Cardiac muscle cell (in vitro differentiated cells and primary cell): ENCODE results near the gene APLN. TPM values are rescaled to one million over a fixed set of nuclear protein-coding genes. Genes with fewer than 3 reads are reported as not detected.

Source experiments
- DNase-seq, 2 donors: peaks; one replicate each; pipeline versions ENCODE4 v3.0.0 to v3.0.0-alpha.2; 2010 to 2017; ENCODE audit warnings: low read depth in 1 of 2, low spot score in 1 of 2
- H3K27ac ChIP-seq: fragments of 200-600 bp; sonication (generic); 2 replicates; pipeline ENCODE4 v1.5.1; 2016
- H3K27me3 ChIP-seq: fragments of 200-600 bp; sonication (generic); 2 replicates; pipeline ENCODE4 v1.6.0; 2016; ENCODE audit warnings: control low read depth
- H3K36me3 ChIP-seq: fragments of 200-600 bp; sonication (generic); 2 replicates; pipeline ENCODE4 v1.5.1; 2016; ENCODE audit warnings: control low read depth
- H3K4me1 ChIP-seq: fragments of 200-600 bp; sonication (generic); 2 replicates; pipeline ENCODE4 v1.8.1; 2017; ENCODE audit warnings: low read depth, mild to moderate bottlenecking, mixed run types
- H3K4me3 ChIP-seq: fragments of 200-600 bp; sonication (generic); 2 replicates; pipeline ENCODE4 v1.5.1; 2016; ENCODE audit warnings: mild to moderate bottlenecking
- H3K9me3 ChIP-seq: fragments of 200-600 bp; sonication (generic); 2 replicates; pipeline ENCODE4 v1.5.1; 2017; ENCODE audit warnings: low read depth, mild to moderate bottlenecking, control low read depth
- polyA plus RNA-seq: library from polyadenylated mRNA; unstranded; fragments of >200 nt; fragmentation: Nextera tagmentation; extraction: Ambion mirVana; gene quantifications from 2 replicates; pipeline ENCODE4 v1.2.1, GENCODE V29; 2016
- total RNA-seq: library from RNA; depleted of rRNA; stranded (reverse); fragments of >200 nt; gene quantifications from 2 replicates; pipeline ENCODE4 v1.2.3, GENCODE V29; 2016
- TF ChIP-seq, protein P1 (sequence below): IDR thresholded peaks from 2 replicates; pipeline ENCODE4 v1.5.1; 2012; ENCODE audit warnings: low read depth, mild to moderate bottlenecking, low read length

APLN gene
- total and polyA plus RNA-seq, 2 experiments from 2014 or later, result 0.45 to 1.1 TPM

DNA sequence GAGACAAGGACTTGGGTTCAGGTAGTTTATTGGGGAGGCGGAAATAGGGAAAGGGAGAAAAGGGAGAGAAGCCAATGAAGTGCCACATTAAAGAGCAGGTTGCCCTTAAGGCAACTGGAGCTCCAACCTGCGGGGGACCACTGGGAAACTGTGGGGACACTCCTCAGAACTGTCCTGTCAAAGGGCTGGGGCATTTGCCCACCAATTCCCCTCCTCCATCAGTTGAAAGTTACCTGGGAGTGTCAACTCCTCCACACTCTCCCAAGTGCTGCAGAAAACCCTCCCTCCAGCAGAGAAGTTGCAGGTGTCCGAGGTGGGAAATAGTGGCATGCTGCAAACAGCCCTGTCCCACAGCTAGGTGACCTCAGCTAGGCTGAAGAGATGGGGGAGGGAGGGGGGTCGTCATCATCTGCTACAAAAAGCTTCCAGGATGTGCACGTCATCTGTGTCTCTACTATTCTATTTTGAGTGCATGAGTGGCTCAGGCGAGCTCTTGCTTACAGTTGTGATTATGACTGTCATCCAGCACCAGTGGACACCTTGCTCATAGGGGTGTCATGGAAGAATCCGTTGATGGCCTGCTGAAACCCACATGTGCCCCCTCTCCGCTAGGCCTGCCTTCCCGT, 42.6 kb upstream of the APLN start:
- H3K4me1 ChIP-seq, result no peaks in the 10 kb centered on the region
- no peak overlapping the region for H3K4me3 ChIP-seq
- TF ChIP-seq, protein P1, sequence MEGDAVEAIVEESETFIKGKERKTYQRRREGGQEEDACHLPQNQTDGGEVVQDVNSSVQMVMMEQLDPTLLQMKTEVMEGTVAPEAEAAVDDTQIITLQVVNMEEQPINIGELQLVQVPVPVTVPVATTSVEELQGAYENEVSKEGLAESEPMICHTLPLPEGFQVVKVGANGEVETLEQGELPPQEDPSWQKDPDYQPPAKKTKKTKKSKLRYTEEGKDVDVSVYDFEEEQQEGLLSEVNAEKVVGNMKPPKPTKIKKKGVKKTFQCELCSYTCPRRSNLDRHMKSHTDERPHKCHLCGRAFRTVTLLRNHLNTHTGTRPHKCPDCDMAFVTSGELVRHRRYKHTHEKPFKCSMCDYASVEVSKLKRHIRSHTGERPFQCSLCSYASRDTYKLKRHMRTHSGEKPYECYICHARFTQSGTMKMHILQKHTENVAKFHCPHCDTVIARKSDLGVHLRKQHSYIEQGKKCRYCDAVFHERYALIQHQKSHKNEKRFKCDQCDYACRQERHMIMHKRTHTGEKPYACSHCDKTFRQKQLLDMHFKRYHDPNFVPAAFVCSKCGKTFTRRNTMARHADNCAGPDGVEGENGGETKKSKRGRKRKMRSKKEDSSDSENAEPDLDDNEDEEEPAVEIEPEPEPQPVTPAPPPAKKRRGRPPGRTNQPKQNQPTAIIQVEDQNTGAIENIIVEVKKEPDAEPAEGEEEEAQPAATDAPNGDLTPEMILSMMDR, result no peak
- no peak overlapping the region for H3K27ac ChIP-seq
- H3K9me3 ChIP-seq, result no peaks in the 10 kb centered on the region
- no peaks in the 10 kb centered on the region for H3K36me3 ChIP-seq
- H3K27me3 ChIP-seq, result no peaks in the 10 kb centered on the region
- no peak for DNase-seq

DNA sequence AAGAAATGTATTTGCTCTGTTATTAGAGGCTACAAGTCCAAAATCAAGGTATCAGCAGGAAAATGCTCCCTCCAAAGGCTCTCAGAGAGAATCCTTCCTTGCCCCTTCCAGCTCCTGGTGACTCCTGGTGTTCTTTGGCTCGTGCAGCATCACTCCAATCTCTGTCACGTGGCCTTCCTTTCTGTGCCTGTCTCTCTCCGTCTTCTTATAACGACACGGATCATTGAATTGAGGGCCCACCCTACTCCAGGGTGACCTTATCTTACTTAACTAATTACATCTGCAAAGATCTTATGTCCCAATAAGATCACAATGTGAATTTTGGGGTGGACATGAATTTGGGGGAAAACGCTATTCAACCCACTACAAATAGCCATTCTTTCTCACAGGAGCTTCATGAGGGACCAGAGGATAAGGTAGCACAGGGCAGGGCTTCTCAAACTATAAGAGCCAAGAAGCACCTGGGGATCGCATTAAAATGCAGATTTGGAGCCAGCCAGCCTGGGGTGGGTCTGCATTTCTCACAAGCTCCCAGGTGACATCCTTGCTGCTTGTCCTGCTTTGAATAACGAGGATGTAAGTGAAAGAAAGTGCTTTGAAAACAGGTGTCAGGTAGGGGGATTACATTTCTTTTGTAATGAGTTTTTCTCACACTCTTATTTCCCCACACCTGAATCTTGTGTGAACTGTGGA, 41.9 kb upstream of the APLN start:
- Histone ChIP-seq H3K9me3 (no peaks in the 10 kb centered on the region), H3K4me3 (no peak overlapping the region), H3K27me3 (no peaks in the 10 kb centered on the region), H3K36me3 (no peaks in the 10 kb centered on the region), H3K27ac (no peak overlapping the region), H3K4me1 (no peaks in the 10 kb centered on the region)
- TF ChIP-seq, protein P1, result no peak
- no peak for DNase-seq

DNA sequence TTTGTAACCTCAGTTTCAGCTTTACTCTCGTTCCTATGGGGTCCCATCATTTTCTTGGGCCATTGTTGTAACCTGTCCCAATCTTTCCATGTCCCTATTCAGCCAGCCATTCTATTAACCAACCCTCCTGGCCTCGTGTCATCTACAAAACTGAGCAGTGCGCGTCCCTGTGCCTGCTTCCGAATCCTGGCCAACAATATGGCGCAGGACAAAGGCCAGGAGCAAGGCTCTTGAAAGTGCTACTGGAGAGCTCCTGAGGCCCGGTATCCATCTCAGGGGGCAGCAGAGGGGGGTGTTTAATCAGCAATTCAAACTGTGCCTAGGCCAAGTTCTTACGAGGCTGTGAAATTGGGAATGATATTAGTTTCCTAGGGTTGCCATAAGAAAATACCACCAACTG, 41.2 kb upstream of the APLN start:
- TF ChIP-seq, protein P1, result no peak
- Histone ChIP-seq H3K36me3 (no peaks in the 10 kb centered on the region), H3K27me3 (no peaks in the 10 kb centered on the region), H3K9me3 (no peaks in the 10 kb centered on the region), H3K27ac (no peak overlapping the region), H3K4me3 (no peak overlapping the region), H3K4me1 (no peaks in the 10 kb centered on the region)
- DNase-seq, result no peak

DNA sequence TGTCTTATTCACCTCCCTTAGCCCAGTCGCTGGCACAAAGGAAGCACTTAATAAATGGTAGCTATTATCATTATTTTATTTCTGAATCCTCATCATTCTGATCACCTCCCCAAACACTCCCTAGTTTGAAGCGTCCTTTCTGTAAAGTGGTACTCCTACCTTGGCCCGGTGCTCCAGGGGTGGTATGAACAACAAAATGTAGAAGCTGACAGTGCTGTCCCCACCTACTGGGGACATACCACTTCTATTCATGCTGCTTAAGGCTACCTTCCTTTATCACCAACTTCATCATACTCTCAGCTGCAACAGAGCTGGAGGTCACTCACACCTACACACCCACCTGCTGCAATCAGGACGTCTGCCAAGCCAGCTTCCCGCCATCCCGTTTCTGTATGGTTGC, 40.8 kb upstream of the APLN start:
- no peak overlapping the region for H3K4me3 ChIP-seq
- no peak overlapping the region for H3K27ac ChIP-seq
- DNase-seq, result no peak
- TF ChIP-seq, protein P1, result no peak
- no peaks in the 10 kb centered on the region for H3K4me1 ChIP-seq
- H3K36me3 ChIP-seq, result no peaks in the 10 kb centered on the region
- no peaks in the 10 kb centered on the region for H3K9me3 ChIP-seq
- no peaks in the 10 kb centered on the region for H3K27me3 ChIP-seq

DNA sequence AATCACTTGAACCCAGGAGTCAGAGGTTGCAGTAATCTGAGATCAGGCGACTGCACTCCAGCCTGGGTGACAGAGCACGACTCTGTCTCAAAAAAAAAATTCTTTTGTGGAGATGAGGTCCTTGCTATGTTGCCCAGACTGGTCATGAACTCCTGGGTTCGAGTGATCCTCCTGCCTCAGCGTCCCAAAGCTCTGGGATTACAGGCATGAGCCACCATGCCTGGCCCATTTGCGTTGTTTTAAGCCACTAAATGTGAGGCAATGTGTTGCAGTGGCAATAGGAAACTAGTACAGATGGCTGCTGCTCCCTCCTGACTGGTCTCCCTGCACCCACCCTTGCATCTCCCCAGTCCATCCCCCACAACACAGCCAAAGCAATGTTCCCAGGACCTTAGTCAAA, 40.0 kb upstream of the APLN start:
- no peaks in the 10 kb centered on the region for H3K27me3 ChIP-seq
- no peak for DNase-seq
- TF ChIP-seq, protein P1, result no peak
- no peak overlapping the region for H3K4me3 ChIP-seq
- no peaks in the 10 kb centered on the region for H3K9me3 ChIP-seq
- no peak overlapping the region for H3K27ac ChIP-seq
- no peaks in the 10 kb centered on the region for H3K36me3 ChIP-seq
- no peaks in the 10 kb centered on the region for H3K4me1 ChIP-seq
